22Rv1 (cell line): ENCODE data around the gene RAB40AL.

Experiments used
- ZFX ChIP-seq: fragments of 450-650 bp; IDR thresholded peaks from 2 replicates; pipeline ENCODE4 v1.6.1; 2017; ENCODE audit warnings: antibody characterized with exemption, borderline replicate concordance
- TF ChIP-seq, protein P1 (sequence below): fragments of 450-650 bp; IDR thresholded peaks from 2 replicates; pipeline ENCODE4 v1.5.1; 2017; ENCODE audit warnings: mild to moderate bottlenecking

DNA sequence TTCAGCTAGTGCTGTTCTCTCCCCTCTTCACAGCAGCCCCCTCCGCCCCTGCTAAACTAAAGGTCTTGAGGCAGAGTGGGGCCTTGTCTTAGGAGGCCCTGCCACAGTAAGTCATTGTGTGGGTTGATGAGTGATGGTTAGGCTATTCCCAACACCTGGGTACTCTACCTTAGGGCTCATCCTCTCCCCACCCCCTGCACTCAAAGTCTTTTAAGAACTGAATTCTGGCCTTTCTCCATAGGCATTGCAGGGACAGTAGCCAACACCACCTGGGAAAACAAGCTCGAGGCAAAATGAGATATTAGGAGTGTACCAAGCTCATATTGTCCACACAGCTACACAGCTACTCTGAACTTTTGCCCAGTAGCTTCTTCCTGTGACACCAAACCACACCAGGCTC lies 42.5 kb downstream of the RAB40AL start:
- TF ChIP-seq, protein P1, sequence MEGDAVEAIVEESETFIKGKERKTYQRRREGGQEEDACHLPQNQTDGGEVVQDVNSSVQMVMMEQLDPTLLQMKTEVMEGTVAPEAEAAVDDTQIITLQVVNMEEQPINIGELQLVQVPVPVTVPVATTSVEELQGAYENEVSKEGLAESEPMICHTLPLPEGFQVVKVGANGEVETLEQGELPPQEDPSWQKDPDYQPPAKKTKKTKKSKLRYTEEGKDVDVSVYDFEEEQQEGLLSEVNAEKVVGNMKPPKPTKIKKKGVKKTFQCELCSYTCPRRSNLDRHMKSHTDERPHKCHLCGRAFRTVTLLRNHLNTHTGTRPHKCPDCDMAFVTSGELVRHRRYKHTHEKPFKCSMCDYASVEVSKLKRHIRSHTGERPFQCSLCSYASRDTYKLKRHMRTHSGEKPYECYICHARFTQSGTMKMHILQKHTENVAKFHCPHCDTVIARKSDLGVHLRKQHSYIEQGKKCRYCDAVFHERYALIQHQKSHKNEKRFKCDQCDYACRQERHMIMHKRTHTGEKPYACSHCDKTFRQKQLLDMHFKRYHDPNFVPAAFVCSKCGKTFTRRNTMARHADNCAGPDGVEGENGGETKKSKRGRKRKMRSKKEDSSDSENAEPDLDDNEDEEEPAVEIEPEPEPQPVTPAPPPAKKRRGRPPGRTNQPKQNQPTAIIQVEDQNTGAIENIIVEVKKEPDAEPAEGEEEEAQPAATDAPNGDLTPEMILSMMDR: no peak
- TF ChIP-seq ZFX: no peak
